Hepatic stellate cell (primary cell): ENCODE measurements around the gene TRMT5.

ENCODE experiments used
- DNase-seq: peaks from one replicate; pipeline ENCODE4 v3.0.0; 2011; ENCODE audit warnings: low spot score

TRMT5 gene

GRCh38 chr14:60963761-60964160, 17.1 kb downstream of the TRMT5 start:
- DNase-seq = no peak

DNA sequence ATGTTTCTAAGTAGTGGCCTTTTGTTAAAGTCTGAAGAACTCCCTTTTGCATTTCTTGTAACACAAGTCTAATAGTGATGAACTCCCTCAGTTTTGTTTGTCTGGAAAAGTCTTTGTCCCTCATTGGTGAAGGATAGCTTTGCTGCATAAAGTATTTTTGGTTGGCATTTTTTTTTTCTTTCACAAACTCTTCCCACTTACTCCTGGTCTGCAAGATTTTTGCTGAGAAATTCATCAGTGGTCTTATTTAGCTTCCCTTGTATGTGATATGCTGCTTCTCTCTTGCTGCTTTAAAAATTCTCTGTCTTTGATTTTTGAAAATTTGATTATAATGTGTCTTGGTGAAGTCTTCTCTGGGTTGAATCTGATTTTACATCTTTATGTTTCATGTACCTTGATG, 22.7 kb downstream of the TRMT5 start:
- no peak for DNase-seq

DNA sequence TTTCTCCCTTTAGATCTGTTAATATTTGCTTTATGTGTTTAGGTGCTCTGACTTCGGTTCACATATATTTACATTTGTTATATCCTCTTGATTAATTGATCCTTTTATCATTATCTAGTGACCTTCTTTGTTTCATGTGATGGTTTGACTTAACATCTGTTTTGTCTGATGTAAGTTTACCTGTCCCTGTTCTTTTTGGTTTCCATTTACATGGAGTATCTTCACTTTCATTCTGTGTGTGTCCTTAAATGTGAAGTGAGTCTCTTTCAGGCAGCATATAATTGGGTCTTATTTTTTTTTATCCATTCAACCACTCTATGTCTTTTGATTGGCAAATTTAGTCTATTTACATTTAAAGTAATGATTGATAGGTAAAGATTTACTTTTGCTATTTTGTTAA, 24.2 kb downstream of the TRMT5 start:
- DNase-seq = no peak

DNA sequence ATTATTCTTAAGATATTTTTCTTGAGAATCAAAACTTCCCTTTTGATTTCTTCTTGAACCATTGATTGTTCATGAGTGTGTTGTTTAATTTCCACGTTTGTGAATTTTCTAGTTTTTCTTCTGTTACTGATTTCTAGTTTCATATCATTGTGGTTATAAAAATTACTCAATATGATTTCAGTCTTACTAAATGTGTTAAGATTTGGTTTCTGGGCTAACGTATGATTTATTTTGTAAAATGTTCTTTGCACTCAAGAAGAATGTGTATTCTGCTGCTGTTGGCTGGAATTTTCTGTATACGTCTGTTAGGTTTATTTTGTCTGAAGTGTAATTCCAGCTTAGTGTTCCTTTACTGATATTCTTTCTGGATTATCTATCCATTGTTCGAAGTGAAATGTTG, 24.7 kb downstream of the TRMT5 start:
- DNase-seq = no peak

- peak; percentile 12 for DNase-seq
Measured at GRCh38 chr14:60951776-60952435, 29.0 kb downstream of the TRMT5 start.

DNA sequence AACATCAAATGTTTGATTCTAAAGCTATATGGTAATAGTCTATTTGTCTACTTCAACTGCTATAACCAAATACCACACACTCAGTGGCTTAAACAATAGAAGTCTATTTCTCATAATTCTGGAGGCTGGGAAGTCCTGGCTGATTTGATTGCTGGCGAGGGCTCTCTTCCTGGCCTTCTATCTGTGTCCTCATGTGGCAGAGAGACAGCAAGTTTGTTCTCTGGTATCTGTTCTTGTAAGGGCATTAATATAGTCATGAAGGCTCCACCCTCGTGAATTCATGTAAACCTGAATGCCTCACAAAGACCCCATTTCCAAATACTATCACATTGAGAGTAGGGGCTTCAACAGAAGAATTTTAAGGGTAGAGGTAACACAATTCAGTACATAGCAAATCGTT, 34.1 kb downstream of the TRMT5 start:
- DNase-seq = no peak

DNA sequence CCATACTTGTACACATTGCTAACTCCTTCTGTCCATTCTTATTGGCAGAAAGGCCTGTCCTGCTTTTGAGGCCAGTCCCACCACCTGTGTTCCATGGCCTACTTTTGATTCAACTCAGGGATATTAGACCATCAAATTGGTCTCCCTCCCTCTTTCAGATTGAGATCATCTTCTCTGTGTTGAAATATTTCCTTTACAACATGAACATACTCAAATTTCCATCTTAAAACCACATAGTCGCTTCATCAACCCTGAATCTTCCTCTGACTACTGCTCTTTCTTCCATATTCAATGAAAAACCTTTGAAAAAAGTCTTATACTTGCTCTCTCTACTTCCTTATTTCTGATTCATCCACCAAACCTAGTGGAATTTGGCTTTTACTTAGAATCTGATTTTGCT, 34.9 kb downstream of the TRMT5 start:
- DNase-seq = no peak

DNA sequence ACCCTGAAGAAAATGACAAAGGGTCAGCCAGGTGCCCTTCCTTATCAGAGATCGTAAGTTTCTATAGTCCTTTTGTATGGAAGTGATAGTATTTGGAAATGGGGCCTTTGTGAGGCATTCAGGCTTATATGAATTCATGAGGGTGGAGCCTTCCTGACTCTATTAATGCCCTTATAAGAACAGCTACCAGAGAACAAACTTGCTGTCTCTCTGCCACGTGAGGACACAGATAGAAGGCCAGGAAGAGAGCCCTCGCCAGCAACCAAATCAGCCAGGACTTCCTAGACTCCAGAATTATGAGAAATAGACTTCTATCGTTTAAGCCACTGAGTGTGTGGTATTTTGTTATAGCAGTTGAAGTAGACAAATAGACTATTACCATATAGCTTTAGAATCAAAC, 36.7 kb downstream of the TRMT5 start:
- DNase-seq = no peak

DNA sequence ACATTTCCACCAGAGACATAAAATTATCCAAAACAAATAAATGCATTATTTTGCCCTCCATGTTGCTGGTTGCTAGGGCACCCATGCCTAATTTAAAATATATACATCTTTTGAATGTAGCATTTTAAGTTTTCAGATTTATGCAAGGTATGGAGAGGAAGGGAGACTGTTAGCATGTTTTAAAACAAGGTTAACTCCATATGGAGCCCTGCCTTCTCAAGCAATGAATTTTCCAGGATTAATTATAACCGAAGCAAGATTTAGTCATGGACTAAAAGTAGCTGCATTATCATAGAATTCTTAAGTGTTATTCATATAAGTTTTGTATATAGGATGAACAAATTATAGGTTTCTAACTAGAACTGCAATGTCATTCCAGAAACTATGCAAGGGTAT, 37.2 kb downstream of the TRMT5 start:
- no peak for DNase-seq

DNA sequence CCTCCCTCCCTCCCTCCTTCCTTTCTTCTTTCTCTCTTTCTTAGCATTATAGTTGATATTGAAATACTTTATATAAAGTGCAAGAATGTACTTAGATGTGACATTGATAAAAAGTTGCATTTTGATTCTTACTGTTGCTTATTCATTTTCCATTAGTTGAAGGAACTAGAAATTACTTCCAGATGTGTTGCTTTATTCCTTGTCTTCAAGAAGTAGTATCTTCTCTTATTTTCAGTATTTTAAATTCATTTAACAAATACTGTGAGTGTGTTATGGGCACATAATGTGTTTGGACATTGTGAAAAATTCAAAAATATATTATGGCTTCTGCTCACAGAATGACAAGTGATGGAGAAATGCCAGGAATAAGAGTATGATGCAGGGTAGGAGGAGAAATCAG, 45.6 kb downstream of the TRMT5 start:
- DNase-seq = no peak

- no peak for DNase-seq
Measured at GRCh38 chr14:60933920-60934655, 46.8 kb downstream of the TRMT5 start.

GRCh38 chr14:60931218-60931617, 49.7 kb downstream of the TRMT5 start:
- DNase-seq = no peak

DNA sequence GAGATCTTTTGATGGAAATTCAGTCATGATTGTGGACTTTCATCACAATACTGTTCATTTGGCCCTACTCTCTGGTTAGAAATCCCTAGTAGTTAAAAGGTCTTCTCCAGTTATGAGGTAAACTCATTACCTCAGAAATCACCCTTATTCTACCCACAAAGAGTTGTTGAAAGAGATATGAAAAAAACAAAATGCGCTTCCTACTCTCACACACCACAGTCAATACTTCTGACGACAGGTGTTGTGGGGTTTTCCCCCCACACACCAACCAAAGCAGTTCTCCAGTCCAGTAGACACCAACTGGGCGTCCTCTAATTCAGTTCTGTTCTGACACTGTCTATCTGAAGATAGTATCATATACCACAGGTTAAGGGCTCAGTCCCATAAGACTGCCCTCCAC, 54.9 kb downstream of the TRMT5 start:
- DNase-seq = no peak

- no peak for DNase-seq
Measured at GRCh38 chr14:60925286-60925685, 55.6 kb downstream of the TRMT5 start.

- DNase-seq = no peak
Measured at GRCh38 chr14:60922050-60922449, 58.8 kb downstream of the TRMT5 start.
